HCT116 (cell line): ENCODE data around the gene PGAP3. TPM values are rescaled to one million over a fixed set of nuclear protein-coding genes. Genes with fewer than 3 reads are reported as not detected.

Experiments used
- ATAC-seq: fragments of 200-7000 bp; cut with Tn5 transposase; 2 replicates; pipeline ENCODE4 v1.9.1; 2020; ENCODE audit warnings: mild to moderate bottlenecking, moderate library complexity
- BruUV-seq: library from RNA; stranded (reverse); fragments of 400-500 nt; replicated peaks from 2 replicates; lab custom pipeline; 2021; lab: Mats Ljungman, UMichigan
- CTCF ChIA-PET: fragments of 300-600 bp; sonication (Branson Sonifier 250); formaldehyde crosslinking; loops from one replicate; lab custom pipeline; 2021; ENCODE audit warnings: antibody characterized with exemption; lab: Charles Lee
- POLR2A ChIA-PET: fragments of 300-600, 350-600 bp; sonication (Branson Sonifier 250); formaldehyde crosslinking; loops from one replicate; lab custom pipeline; 2021; ENCODE audit warnings: antibody characterized with exemption; lab: Charles Lee
- RAD21 ChIA-PET, 2 experiments: fragments of 300-600 bp; sonication (Branson Sonifier 250); formaldehyde crosslinking; loops; one replicate each; lab custom pipeline; 2023; ENCODE audit warnings: low total read pairs in 2 of 2; ENCODE audit not compliant: uncharacterized antibody in 2 of 2, unreplicated experiment in 2 of 2, low non-redundant PET in 1 of 2; lab: Charles Lee
- DNase-seq: peaks from one replicate; pipeline ENCODE4 v3.0.0-alpha.2; 2010; ENCODE audit warnings: low read depth, low spot score
- H2AFZ ChIP-seq: fragments of 200-600 bp; shearing (Covaris generic), sonication (generic); 2 replicates; pipeline ENCODE4 v1.6.1; 2017; ENCODE audit warnings: low read depth, mixed run types, mixed read lengths, antibody characterized with exemption, low read length; ENCODE audit not compliant: poor library complexity, severe bottlenecking
- H3K27ac ChIP-seq: 2 replicates; pipeline ENCODE4 v1.5.1; 2012; ENCODE audit warnings: low read depth, low read length
- H3K27me3 ChIP-seq: fragments of 200-600 bp; sonication (generic); 2 replicates; pipeline ENCODE4 v1.6.1; 2016; ENCODE audit warnings: mixed run types, low read length, mixed read lengths; ENCODE audit not compliant: insufficient read depth
- H3K36me3 ChIP-seq, 2 experiments: fragments of 200-500 bp in 1 of 2; fragments of 200-600 bp in 1 of 2; sonication (Bioruptor generic) in 1 of 2; sonication (generic) in 1 of 2; 2 replicates each; pipeline versions ENCODE4 v1.5.1 to v1.6.1; 2014 to 2016; ENCODE audit warnings: low read length in 2 of 2, inconsistent platforms in 1 of 2, mixed read lengths in 1 of 2, mixed run types in 1 of 2; ENCODE audit not compliant: insufficient read depth in 2 of 2, control insufficient read depth in 1 of 2
- H3K4me1 ChIP-seq, 2 experiments: fragments of 200-600 bp in 1 of 2; sonication (generic) in 1 of 2; 2 replicates each; pipeline versions ENCODE4 v1.5.1 to v1.6.1; 2012 to 2017; ENCODE audit warnings: low read length in 2 of 2, inconsistent platforms in 1 of 2, mild to moderate bottlenecking in 1 of 2, mixed read lengths in 1 of 2, mixed run types in 1 of 2, moderate library complexity in 1 of 2; ENCODE audit not compliant: insufficient read depth in 2 of 2, control insufficient read depth in 1 of 2
- H3K4me2 ChIP-seq: fragments of 200-600 bp; sonication (generic); 2 replicates; pipeline ENCODE4 v1.6.1; 2017; ENCODE audit warnings: mixed run types, low read length, mixed read lengths
- H3K4me3 ChIP-seq, 2 experiments: fragments of 200-600 bp in 1 of 2; sonication (generic) in 1 of 2; replicated peaks in 1 of 2; 2 replicates each; pipeline ENCODE4 v1.5.1; 2011 to 2016; ENCODE audit warnings: low read length in 2 of 2, control low read depth in 1 of 2, low read depth in 1 of 2, mild to moderate bottlenecking in 1 of 2, mixed read lengths in 1 of 2, mixed run types in 1 of 2
- H3K79me2 ChIP-seq: fragments of 200-600 bp; sonication (generic); 2 replicates; pipeline ENCODE4 v1.6.1; 2017; ENCODE audit warnings: mild to moderate bottlenecking, mixed run types, low read length, moderate library complexity, mixed read lengths; ENCODE audit not compliant: insufficient read depth
- H3K9ac ChIP-seq: fragments of 200-600 bp; sonication (generic); 2 replicates; pipeline ENCODE4 v1.6.1; 2016; ENCODE audit warnings: low read length, mixed read lengths
- H3K9me2 ChIP-seq: fragments of 200-600 bp; sonication (generic), shearing (Covaris generic); 2 replicates; pipeline ENCODE4 v1.6.1; 2017; ENCODE audit warnings: mixed run types, mild to moderate bottlenecking, moderate library complexity; ENCODE audit not compliant: insufficient read depth
- H3K9me3 ChIP-seq, 2 experiments: fragments of 200-500 bp in 1 of 2; fragments of 200-600 bp in 1 of 2; sonication (Bioruptor generic) in 1 of 2; sonication (generic) in 1 of 2; 2 replicates each; pipeline ENCODE4 v1.6.1; 2014 to 2017; ENCODE audit warnings: low read length in 2 of 2, mixed read lengths in 2 of 2, inconsistent platforms in 1 of 2, low read depth in 1 of 2, mild to moderate bottlenecking in 1 of 2, mixed run types in 1 of 2, moderate library complexity in 1 of 2; ENCODE audit not compliant: control insufficient read depth in 1 of 2, insufficient read depth in 1 of 2
- H4K20me1 ChIP-seq: fragments of 200-600 bp; sonication (generic), shearing (Covaris generic); 2 replicates; pipeline ENCODE4 v1.6.1; 2017; ENCODE audit warnings: mixed run types, mild to moderate bottlenecking, moderate library complexity; ENCODE audit not compliant: insufficient read depth
- CBX3 ChIP-seq: IDR thresholded peaks from 2 replicates; pipeline ENCODE4 v1.6.1; 2012; ENCODE audit warnings: low read depth
- CEBPB ChIP-seq: IDR thresholded peaks from 2 replicates; pipeline ENCODE4 v1.6.1; 2012; ENCODE audit warnings: low read depth
- EGR1 ChIP-seq: IDR thresholded peaks from 2 replicates; pipeline ENCODE4 v1.6.1; 2012; ENCODE audit warnings: low read depth
- ELF1 ChIP-seq: IDR thresholded peaks from 2 replicates; pipeline ENCODE4 v1.6.1; 2012; ENCODE audit warnings: low read depth, borderline replicate concordance
- EZH2 ChIP-seq: fragments of 200-600 bp; sonication (generic); IDR thresholded peaks from 2 replicates; pipeline ENCODE4 v1.6.1; 2017; ENCODE audit warnings: antibody characterized with exemption, mixed run types
- EZH2phosphoT487 ChIP-seq: fragments of 200-600 bp; IDR thresholded peaks from 2 replicates; pipeline ENCODE4 v1.6.1; 2018; ENCODE audit warnings: antibody characterized with exemption, borderline replicate concordance
- FOSL1 ChIP-seq: IDR thresholded peaks from 2 replicates; pipeline ENCODE4 v1.6.1; 2012; ENCODE audit warnings: low read depth
- JUND ChIP-seq: IDR thresholded peaks from 2 replicates; pipeline ENCODE4 v1.6.1; 2012
- POLR2AphosphoS5 ChIP-seq: IDR thresholded peaks from 2 replicates; pipeline ENCODE4 v1.6.1; 2011; ENCODE audit warnings: mild to moderate bottlenecking, low read depth, low read length, moderate library complexity
- SIN3A ChIP-seq: IDR thresholded peaks from 2 replicates; pipeline ENCODE4 v1.6.1; 2012; ENCODE audit warnings: low read depth
- SP1 ChIP-seq: IDR thresholded peaks from 2 replicates; pipeline ENCODE4 v1.6.1; 2012; ENCODE audit warnings: low read depth
- SRF ChIP-seq: IDR thresholded peaks from 2 replicates; pipeline ENCODE4 v1.6.1; 2012; ENCODE audit warnings: low read depth
- TCF7L2 ChIP-seq: IDR thresholded peaks from 2 replicates; pipeline ENCODE4 v1.7.0; 2011; ENCODE audit warnings: borderline replicate concordance, inconsistent platforms; ENCODE audit not compliant: insufficient read depth, insufficient read length; ENCODE audit errors: extremely low read depth
- YY1 ChIP-seq: IDR thresholded peaks from 2 replicates; pipeline ENCODE4 v1.6.1; 2011; ENCODE audit warnings: low read length, low read depth, moderate library complexity, mild to moderate bottlenecking; ENCODE audit not compliant: insufficient replicate concordance; ENCODE audit errors: extremely low read depth
- intact Hi-C: fragments of 100-400 bp; cut with micrococcal nuclease; formaldehyde crosslinking; loops from 2 replicates; pipeline ENCODE4 v1.10.0; 2022
- total RNA-seq: library from RNA; stranded (reverse); gene quantifications from one replicate; pipeline ENCODE4 v1.2.1, GENCODE V29; 2021; ENCODE audit not compliant: unreplicated experiment
- TF ChIP-seq, protein P1 (sequence below): IDR thresholded peaks from 2 replicates; pipeline ENCODE4 v1.6.1; 2011; ENCODE audit warnings: mild to moderate bottlenecking, low read length, moderate library complexity; ENCODE audit not compliant: insufficient replicate concordance; ENCODE audit errors: extremely low read depth
- TF ChIP-seq, protein P2 (sequence below): IDR thresholded peaks from 2 replicates; pipeline ENCODE4 v1.6.1; 2012; ENCODE audit warnings: low read depth

The PGAP3 gene
- total RNA-seq, 1 experiment from 2014 or later = 15.2 TPM

DNA sequence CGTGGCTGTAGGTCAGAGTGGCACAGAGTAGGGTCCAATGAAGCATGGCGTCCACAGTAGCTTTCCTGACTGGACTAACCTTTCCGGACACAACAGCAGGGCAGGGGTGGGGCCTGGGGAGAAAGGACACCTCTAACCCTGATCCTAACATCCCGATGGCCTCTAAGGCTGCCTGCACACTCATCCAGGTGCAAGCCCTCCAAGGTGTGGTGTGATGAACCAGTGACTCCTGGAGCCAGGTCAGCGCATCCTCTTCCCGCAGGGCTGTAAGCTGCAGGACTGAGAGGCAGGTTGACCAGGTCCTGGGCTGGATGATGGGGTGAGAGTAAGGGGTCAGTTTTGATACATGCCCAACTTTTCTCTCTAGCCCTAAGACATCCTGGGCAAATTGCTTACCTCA is 8.9 kb upstream of the PGAP3 start:
- POLR2A ChIA-PET = interaction anchor here (2.7 kb wide), 1 partner anchor 9 kb away, joined by 7 read pairs; the partner anchor contains the start of gene PGAP3
- intact Hi-C loops = no loop called here
- Histone ChIP-seq H3K4me1 (peaks cover 15 to 24% of the 10 kb centered on the region in 2 experiments; a peak in 3 of 4 replicates), H2AFZ (no peak overlapping the region), H3K9me3 (no peaks in the 10 kb centered on the region), H3K9ac (no peak overlapping the region), H3K4me2 (no peak overlapping the region), H3K4me3 (no peak overlapping the region), H3K27me3 (no peaks in the 10 kb centered on the region), H3K36me3 (no peaks in the 10 kb centered on the region), H4K20me1 (no peaks in the 10 kb centered on the region), H3K27ac (no peak overlapping the region), H3K79me2 (peaks cover 18% of the 10 kb centered on the region), H3K9me2 (no peaks in the 10 kb centered on the region)
- DNase-seq (no peak), ATAC-seq (no peak)
- BruUV-seq = no TSS peak
- RAD21 ChIA-PET = no interaction called here
- CTCF ChIA-PET = no interaction called here
- TF ChIP-seq TCF7L2 (no peak), POLR2AphosphoS5 (no peak), ELF1 (no peak), JUND (no peak), EZH2phosphoT487 (no peak), SP1 (no peak), YY1 (no peak), SIN3A (no peak), EZH2 (no peak), SRF (no peak), CBX3 (no peak), FOSL1 (no peak), EGR1 (no peak), CEBPB (no peak)
- TF ChIP-seq, protein P1, sequence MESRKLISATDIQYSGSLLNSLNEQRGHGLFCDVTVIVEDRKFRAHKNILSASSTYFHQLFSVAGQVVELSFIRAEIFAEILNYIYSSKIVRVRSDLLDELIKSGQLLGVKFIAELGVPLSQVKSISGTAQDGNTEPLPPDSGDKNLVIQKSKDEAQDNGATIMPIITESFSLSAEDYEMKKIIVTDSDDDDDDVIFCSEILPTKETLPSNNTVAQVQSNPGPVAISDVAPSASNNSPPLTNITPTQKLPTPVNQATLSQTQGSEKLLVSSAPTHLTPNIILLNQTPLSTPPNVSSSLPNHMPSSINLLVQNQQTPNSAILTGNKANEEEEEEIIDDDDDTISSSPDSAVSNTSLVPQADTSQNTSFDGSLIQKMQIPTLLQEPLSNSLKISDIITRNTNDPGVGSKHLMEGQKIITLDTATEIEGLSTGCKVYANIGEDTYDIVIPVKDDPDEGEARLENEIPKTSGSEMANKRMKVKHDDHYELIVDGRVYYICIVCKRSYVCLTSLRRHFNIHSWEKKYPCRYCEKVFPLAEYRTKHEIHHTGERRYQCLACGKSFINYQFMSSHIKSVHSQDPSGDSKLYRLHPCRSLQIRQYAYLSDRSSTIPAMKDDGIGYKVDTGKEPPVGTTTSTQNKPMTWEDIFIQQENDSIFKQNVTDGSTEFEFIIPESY = no peak
- TF ChIP-seq, protein P2, sequence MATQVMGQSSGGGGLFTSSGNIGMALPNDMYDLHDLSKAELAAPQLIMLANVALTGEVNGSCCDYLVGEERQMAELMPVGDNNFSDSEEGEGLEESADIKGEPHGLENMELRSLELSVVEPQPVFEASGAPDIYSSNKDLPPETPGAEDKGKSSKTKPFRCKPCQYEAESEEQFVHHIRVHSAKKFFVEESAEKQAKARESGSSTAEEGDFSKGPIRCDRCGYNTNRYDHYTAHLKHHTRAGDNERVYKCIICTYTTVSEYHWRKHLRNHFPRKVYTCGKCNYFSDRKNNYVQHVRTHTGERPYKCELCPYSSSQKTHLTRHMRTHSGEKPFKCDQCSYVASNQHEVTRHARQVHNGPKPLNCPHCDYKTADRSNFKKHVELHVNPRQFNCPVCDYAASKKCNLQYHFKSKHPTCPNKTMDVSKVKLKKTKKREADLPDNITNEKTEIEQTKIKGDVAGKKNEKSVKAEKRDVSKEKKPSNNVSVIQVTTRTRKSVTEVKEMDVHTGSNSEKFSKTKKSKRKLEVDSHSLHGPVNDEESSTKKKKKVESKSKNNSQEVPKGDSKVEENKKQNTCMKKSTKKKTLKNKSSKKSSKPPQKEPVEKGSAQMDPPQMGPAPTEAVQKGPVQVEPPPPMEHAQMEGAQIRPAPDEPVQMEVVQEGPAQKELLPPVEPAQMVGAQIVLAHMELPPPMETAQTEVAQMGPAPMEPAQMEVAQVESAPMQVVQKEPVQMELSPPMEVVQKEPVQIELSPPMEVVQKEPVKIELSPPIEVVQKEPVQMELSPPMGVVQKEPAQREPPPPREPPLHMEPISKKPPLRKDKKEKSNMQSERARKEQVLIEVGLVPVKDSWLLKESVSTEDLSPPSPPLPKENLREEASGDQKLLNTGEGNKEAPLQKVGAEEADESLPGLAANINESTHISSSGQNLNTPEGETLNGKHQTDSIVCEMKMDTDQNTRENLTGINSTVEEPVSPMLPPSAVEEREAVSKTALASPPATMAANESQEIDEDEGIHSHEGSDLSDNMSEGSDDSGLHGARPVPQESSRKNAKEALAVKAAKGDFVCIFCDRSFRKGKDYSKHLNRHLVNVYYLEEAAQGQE = no peak
- TF ChIP-seq, all 23 proteins: peak for 0
